Neural progenitor cell (in vitro differentiated cells): ENCODE data around the gene PDCD1. TPM values are rescaled to one million over a fixed set of nuclear protein-coding genes. Genes with fewer than 3 reads are reported as not detected.
"Not testable (repeated sequence)": the region's sequence is repeated elsewhere in the genome, so short reads cannot be mapped to it uniquely, and the experiment has no call there.

Source experiments
- DNase-seq: peaks from one replicate; pipeline ENCODE4 v3.0.0-alpha.2; 2016; ENCODE audit warnings: low spot score
- H2AFZ ChIP-seq: fragments of 200-600 bp; sonication (generic); replicated peaks from 2 replicates; pipeline ENCODE4 v1.6.1; 2016; ENCODE audit warnings: antibody characterized with exemption
- H3F3A ChIP-seq: fragments of 200-600 bp; sonication (generic); 2 replicates; pipeline ENCODE4 v1.6.1; 2016; ENCODE audit warnings: antibody characterized with exemption, low read depth
- H3K27ac ChIP-seq: fragments of 200-600 bp; sonication (generic); 2 replicates; pipeline ENCODE4 v1.5.1; 2016; ENCODE audit warnings: mild to moderate bottlenecking
- H3K27me3 ChIP-seq: fragments of 200-600 bp; sonication (generic); 2 replicates; pipeline ENCODE4 v1.6.1; 2016; ENCODE audit warnings: mild to moderate bottlenecking, moderate library complexity
- H3K36me3 ChIP-seq: fragments of 200-600 bp; sonication (generic); 2 replicates; pipeline ENCODE4 v1.5.1; 2016
- H3K4me1 ChIP-seq: fragments of 200-600 bp; sonication (generic); 2 replicates; pipeline ENCODE4 v1.6.1; 2016; ENCODE audit warnings: mixed run types
- H3K4me2 ChIP-seq: fragments of 200-600 bp; sonication (generic); 2 replicates; pipeline ENCODE4 v1.6.1; 2016
- H3K4me3 ChIP-seq: fragments of 200-600 bp; sonication (generic); 2 replicates; pipeline ENCODE4 v1.5.1; 2016
- H3K79me2 ChIP-seq: fragments of 200-600 bp; sonication (generic); 2 replicates; pipeline ENCODE4 v1.6.1; 2016; ENCODE audit warnings: low read depth
- H3K9ac ChIP-seq: fragments of 200-600 bp; sonication (generic); 2 replicates; pipeline ENCODE4 v1.6.1; 2016
- H3K9me3 ChIP-seq: fragments of 200-600 bp; sonication (generic); 2 replicates; pipeline ENCODE4 v1.5.1; 2016; ENCODE audit warnings: low read depth
- H4K20me1 ChIP-seq: fragments of 200-600 bp; sonication (generic); 2 replicates; pipeline ENCODE4 v1.6.1; 2016; ENCODE audit warnings: low read depth
- H3K27ac Mint-ChIP-seq: 3 replicates; pipeline ENCODE4 v1.8.0; 2021; ENCODE audit warnings: mixed read lengths
- H3K27me3 Mint-ChIP-seq: 2 replicates; pipeline ENCODE4 v1.8.0; 2022; ENCODE audit warnings: low read depth, mild to moderate bottlenecking, inconsistent platforms, moderate library complexity, mixed read lengths; ENCODE audit not compliant: insufficient read depth
- H3K36me3 Mint-ChIP-seq: 3 replicates; pipeline ENCODE4 v1.8.0; 2021; ENCODE audit warnings: mixed read lengths
- H3K4me1 Mint-ChIP-seq: 3 replicates; pipeline ENCODE4 v1.8.0; 2021; ENCODE audit warnings: mixed read lengths
- H3K4me3 Mint-ChIP-seq: 3 replicates; pipeline ENCODE4 v1.8.0; 2021; ENCODE audit warnings: mild to moderate bottlenecking, moderate library complexity, mixed read lengths
- H3K9me3 Mint-ChIP-seq: 3 replicates; pipeline ENCODE4 v1.8.0; 2020; ENCODE audit warnings: mixed read lengths
- EZH2 ChIP-seq: fragments of 200-600 bp; sonication (generic); IDR thresholded peaks from 2 replicates; pipeline ENCODE4 v1.6.1; 2017; ENCODE audit warnings: antibody characterized with exemption, mild to moderate bottlenecking, moderate library complexity
- EZH2phosphoT487 ChIP-seq: fragments of 200-600 bp; sonication (generic); IDR thresholded peaks from 2 replicates; pipeline ENCODE4 v1.6.1; 2017; ENCODE audit warnings: antibody characterized with exemption
- total RNA-seq: library from RNA; depleted of rRNA; stranded (reverse); fragments of >200 nt; gene quantifications from 2 replicates; pipeline ENCODE4 v1.2.3, GENCODE V29; 2015; ENCODE audit warnings: low replicate concordance
- TF ChIP-seq, protein P1 (sequence below): fragments of 200-600 bp; sonication (generic); IDR thresholded peaks from 2 replicates; pipeline ENCODE4 v1.5.1; 2017; ENCODE audit warnings: antibody characterized with exemption, mild to moderate bottlenecking

PDCD1 gene
- not detected in 2 replicates for total RNA-seq

DNA sequence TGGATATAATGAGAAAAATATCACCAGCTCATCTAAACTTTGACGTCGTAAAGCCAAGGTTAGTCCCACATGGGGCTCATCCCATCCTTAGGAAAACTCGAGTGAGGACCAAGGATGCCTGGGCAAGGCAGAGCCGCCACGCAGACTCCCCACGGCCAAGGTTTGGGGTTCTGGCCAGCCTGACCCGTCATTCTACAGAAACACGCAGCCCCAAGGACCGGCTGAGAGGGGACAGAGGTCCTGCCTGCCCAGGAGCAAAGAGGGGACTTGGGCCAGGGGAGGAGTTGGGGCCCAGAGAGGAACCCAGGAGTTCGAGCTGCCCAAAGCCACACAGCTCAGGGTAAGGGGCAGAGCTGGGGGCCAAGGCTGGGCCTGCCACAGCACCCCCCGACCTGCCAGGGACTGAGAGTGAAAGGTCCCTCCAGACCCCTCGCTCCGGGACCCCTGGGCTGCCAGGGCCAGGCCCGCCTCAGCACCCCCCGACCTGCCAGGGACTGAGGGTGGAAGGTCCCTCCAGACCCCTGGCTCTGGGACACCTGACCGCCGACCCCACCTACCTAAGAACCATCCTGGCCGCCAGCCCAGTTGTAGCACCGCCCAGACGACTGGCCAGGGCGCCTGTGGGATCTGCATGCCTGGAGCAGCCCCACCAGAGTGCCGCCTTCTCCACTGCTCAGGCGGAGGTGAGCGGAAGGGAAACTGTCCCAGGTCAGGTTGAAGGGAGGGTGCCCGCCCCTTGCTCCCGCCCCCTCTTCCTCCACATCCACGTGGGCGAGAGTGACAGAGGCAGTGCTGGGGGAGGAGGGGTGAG lies at the start of gene PDCD1:
PDCD1 (minus strand) TSS at position 689 of the 811 bp plus-strand sequence; CDS start at position 633, 56 bp downstream.
- DNase-seq = no peak
- no peak within 1 kb of the TSS for H3K4me3 ChIP-seq
- H3K79me2 ChIP-seq = no peaks in the 10 kb centered on the region
- H3F3A ChIP-seq = no peaks in the 10 kb centered on the region
- no peaks in the 10 kb centered on the region for H3K9me3 ChIP-seq
- H3K4me1 Mint-ChIP-seq = peaks cover 13% of the 10 kb centered on the region
- no peaks in the 10 kb centered on the region for H3K27me3 ChIP-seq
- no peak within 1 kb of the TSS for H3K27ac ChIP-seq
- H3K4me1 ChIP-seq = no peaks in the 10 kb centered on the region
- H3K36me3 ChIP-seq = no peaks in the 10 kb centered on the region
- no peaks in the 10 kb centered on the region for H4K20me1 ChIP-seq
- no peak within 1 kb of the TSS for H2AFZ ChIP-seq
- peaks cover 7% of the 10 kb centered on the region for H3K27me3 Mint-ChIP-seq
- H3K4me3 Mint-ChIP-seq = no peak within 1 kb of the TSS
- H3K9ac ChIP-seq = no peak within 1 kb of the TSS
- TF ChIP-seq EZH2phosphoT487 (no peak), EZH2 (no peak)
- TF ChIP-seq, protein P1, sequence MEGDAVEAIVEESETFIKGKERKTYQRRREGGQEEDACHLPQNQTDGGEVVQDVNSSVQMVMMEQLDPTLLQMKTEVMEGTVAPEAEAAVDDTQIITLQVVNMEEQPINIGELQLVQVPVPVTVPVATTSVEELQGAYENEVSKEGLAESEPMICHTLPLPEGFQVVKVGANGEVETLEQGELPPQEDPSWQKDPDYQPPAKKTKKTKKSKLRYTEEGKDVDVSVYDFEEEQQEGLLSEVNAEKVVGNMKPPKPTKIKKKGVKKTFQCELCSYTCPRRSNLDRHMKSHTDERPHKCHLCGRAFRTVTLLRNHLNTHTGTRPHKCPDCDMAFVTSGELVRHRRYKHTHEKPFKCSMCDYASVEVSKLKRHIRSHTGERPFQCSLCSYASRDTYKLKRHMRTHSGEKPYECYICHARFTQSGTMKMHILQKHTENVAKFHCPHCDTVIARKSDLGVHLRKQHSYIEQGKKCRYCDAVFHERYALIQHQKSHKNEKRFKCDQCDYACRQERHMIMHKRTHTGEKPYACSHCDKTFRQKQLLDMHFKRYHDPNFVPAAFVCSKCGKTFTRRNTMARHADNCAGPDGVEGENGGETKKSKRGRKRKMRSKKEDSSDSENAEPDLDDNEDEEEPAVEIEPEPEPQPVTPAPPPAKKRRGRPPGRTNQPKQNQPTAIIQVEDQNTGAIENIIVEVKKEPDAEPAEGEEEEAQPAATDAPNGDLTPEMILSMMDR = no peak
- H3K36me3 Mint-ChIP-seq = no peaks in the 10 kb centered on the region
- H3K27ac Mint-ChIP-seq = peak within 1 kb of the TSS; percentile 85
- no peaks in the 10 kb centered on the region for H3K9me3 Mint-ChIP-seq
- no peak within 1 kb of the TSS for H3K4me2 ChIP-seq

DNA sequence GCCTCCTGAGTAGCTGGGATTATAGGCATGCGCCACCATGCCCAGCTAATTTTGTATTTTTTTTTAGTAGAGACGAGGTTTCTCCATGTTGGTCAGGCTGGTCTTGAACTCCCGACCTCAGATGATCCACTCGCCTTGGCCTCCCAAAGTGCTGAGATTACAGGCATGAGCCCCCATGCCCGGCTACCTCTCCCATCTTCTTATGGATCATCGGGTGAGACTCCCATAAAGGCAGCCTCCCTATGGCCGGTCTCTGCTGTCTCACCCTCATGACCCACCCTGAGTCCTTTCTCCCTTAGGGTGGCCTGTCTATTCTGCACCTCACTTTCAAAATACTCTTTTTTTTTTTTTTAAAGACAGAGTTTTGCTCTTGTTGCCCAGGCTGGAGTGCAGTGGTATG lies 49.1 kb upstream of the PDCD1 start:
- not testable (repeated sequence) for H4K20me1 ChIP-seq, H3K9me3 Mint-ChIP-seq, H3K4me3 Mint-ChIP-seq, H3K4me2 ChIP-seq, H3K27ac Mint-ChIP-seq, H3K27me3 Mint-ChIP-seq, DNase-seq, H3K9me3 ChIP-seq, H3K36me3 ChIP-seq, H3K27ac ChIP-seq, H3F3A ChIP-seq, H3K4me1 Mint-ChIP-seq, H3K4me3 ChIP-seq, H2AFZ ChIP-seq, H3K9ac ChIP-seq, H3K4me1 ChIP-seq, H3K36me3 Mint-ChIP-seq, H3K27me3 ChIP-seq, H3K79me2 ChIP-seq

DNA sequence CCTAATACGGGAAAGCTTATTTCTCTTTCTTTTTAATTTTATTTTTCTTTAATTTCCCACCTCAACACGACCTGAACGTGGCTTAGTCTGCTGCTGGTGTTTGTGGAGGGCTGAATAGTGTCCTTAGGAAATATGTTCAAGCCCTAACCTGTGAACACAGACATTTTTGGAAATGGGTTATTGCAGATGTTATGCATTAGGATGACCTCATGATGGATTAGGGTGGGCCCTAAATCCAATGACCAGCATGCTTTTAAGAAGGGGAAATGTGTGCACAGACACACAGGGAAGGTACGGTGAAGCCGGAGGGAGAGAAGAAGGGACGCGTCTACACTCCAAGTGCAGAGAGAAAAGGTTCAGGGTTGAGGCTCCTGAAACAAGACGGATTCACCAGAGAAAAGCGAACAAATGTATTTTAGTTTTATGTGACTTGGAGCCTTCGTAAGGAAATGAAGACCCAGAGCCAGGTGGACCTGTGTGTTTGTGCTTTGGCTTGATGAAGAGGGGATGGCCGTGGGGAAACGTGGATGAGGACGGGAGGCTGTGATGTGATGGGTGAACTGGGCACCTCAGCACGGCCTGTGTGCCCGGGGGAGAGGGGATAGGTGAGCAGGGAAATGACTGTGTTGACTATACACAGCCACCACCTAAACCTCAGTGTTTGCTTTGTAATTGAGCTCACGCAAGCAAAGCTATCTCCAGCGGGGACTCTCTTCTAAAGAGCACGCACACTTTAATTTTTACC lies 48.3 kb upstream of the PDCD1 start:
- Mint-ChIP-seq H3K27ac (no peak overlapping the region), H3K9me3 (peaks cover 2% of the 10 kb centered on the region), H3K4me3 (no peak overlapping the region), H3K36me3 (peaks cover 2% of the 10 kb centered on the region), H3K4me1 (no peaks in the 10 kb centered on the region), H3K27me3 (peaks cover 6% of the 10 kb centered on the region)
- Histone ChIP-seq H3K4me2 (no peak overlapping the region), H3F3A (no peaks in the 10 kb centered on the region), H3K4me1 (peaks cover under 1% of the 10 kb centered on the region), H3K27me3 (peaks cover 8% of the 10 kb centered on the region), H3K36me3 (no peaks in the 10 kb centered on the region), H3K27ac (no peak overlapping the region), H3K9me3 (no peaks in the 10 kb centered on the region), H3K79me2 (no peaks in the 10 kb centered on the region), H3K9ac (no peak overlapping the region), H2AFZ (no peak overlapping the region), H3K4me3 (no peak overlapping the region), H4K20me1 (no peaks in the 10 kb centered on the region)
- no peak for DNase-seq
- no peak for TF ChIP-seq EZH2
- no peak for TF ChIP-seq EZH2phosphoT487
- TF ChIP-seq, protein P1 = no peak

DNA sequence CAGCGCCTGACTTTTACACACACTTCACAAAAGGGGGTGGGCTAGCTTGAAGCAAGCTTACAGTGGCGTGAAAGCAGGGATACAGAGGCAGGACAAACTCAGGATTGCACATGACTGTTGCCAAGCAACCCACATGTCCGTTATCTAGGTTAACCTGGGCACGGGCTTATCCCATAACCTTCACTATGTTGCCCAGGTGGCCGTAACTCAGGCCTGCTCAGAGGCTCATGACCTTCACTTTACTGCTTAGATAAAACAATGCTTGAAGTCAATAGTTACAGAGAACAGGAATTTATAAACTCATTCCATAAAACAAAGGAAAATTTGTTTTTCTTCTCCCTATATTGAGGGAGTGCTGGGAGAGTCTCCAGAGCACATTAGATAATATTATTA lies 47.7 kb upstream of the PDCD1 start:
- H4K20me1 ChIP-seq, H3K36me3 Mint-ChIP-seq, H3K79me2 ChIP-seq, H3K4me1 Mint-ChIP-seq, H3K4me3 ChIP-seq, H3F3A ChIP-seq, H3K4me3 Mint-ChIP-seq, H3K4me1 ChIP-seq, H3K4me2 ChIP-seq, H3K27ac ChIP-seq, H2AFZ ChIP-seq, H3K9me3 Mint-ChIP-seq, H3K9me3 ChIP-seq, H3K9ac ChIP-seq, H3K36me3 ChIP-seq, DNase-seq, H3K27ac Mint-ChIP-seq: not testable (repeated sequence)
- peaks cover 14% of the 10 kb centered on the region for H3K27me3 ChIP-seq
- H3K27me3 Mint-ChIP-seq = peaks cover 11% of the 10 kb centered on the region
